ENCODE results near the gene NPLOC4. TPM values are rescaled to one million over a fixed set of nuclear protein-coding genes. Genes with fewer than 3 reads are reported as not detected.

NPLOC4 gene
- total RNA-seq, 4 donors from 2014 or later = 45.8 to 98.5 (median 58.1) TPM

GRCh38 chr17:81553018-81553615 lies 83.8 kb downstream of the NPLOC4 start:
- WGBS, 2 donors = 5 to 7% methylated on average over 11 to 18 of the region's 19 CpGs
- intact Hi-C loops (cut with DNase I) = no loop called here
- no peaks in the 10 kb centered on the region for H3K27me3 ChIP-seq
- H3K27ac ChIP-seq = peak overlapping the region in 2 of 3 donors; percentile 44 to 82
- DNase-seq = peak; percentile 81 to 89
- H3K4me1 ChIP-seq = peaks cover 14 to 40% of the 10 kb centered on the region in 2 donors
- peak overlapping the region; percentile 38 to 97 (median 72) for H3K4me3 ChIP-seq (replicated peaks in 1 of 3)
- peaks cover 2 to 4% of the 10 kb centered on the region in 2 donors for H3K36me3 ChIP-seq
- TF ChIP-seq, protein P1, sequence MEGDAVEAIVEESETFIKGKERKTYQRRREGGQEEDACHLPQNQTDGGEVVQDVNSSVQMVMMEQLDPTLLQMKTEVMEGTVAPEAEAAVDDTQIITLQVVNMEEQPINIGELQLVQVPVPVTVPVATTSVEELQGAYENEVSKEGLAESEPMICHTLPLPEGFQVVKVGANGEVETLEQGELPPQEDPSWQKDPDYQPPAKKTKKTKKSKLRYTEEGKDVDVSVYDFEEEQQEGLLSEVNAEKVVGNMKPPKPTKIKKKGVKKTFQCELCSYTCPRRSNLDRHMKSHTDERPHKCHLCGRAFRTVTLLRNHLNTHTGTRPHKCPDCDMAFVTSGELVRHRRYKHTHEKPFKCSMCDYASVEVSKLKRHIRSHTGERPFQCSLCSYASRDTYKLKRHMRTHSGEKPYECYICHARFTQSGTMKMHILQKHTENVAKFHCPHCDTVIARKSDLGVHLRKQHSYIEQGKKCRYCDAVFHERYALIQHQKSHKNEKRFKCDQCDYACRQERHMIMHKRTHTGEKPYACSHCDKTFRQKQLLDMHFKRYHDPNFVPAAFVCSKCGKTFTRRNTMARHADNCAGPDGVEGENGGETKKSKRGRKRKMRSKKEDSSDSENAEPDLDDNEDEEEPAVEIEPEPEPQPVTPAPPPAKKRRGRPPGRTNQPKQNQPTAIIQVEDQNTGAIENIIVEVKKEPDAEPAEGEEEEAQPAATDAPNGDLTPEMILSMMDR (IDR thresholded peaks at IDR 0.05) = peak in 2 of 6 experiments; percentile 1 to 14
- TF ChIP-seq POLR2A (IDR thresholded peaks at IDR 0.05) = peak in 1 of 2 donors; percentile 33
- no peaks in the 10 kb centered on the region for H3K9me3 ChIP-seq

- TF ChIP-seq, protein P1 (IDR thresholded peaks at IDR 0.05) = no peak
- TF ChIP-seq POLR2A (IDR thresholded peaks at IDR 0.05) = peak in 1 of 2 donors; percentile 83
- no peaks in the 10 kb centered on the region for H3K27me3 ChIP-seq
- H3K27ac ChIP-seq = peak within 1 kb of the TSS; percentile 42 to 82 (median 44)
- H3K4me1 ChIP-seq = peaks cover 14 to 40% of the 10 kb centered on the region in 2 donors
- 0% methylated on average over 10 of the region's 85 CpGs; no CpG with 5 or more reads in 1 of the 2 donors for WGBS, 2 donors
- intact Hi-C loops (cut with DNase I) = no loop called here
- H3K4me3 ChIP-seq (replicated peaks in 1 of 3) = peak within 1 kb of the TSS; percentile 38 to 97 (median 72)
- H3K36me3 ChIP-seq = peaks cover 7 to 9% of the 10 kb centered on the region in 2 donors
- no peaks in the 10 kb centered on the region for H3K9me3 ChIP-seq
- peak; percentile 75 to 76 for DNase-seq
These were observed 84.5 kb downstream of the NPLOC4 start, which contains the start of gene FAAP100 for GRCh38 chr17:81552244-81553017. FAAP100 (minus strand) TSS chr17:81552353; CDS start chr17:81552330, 23 bp downstream.

DNA sequence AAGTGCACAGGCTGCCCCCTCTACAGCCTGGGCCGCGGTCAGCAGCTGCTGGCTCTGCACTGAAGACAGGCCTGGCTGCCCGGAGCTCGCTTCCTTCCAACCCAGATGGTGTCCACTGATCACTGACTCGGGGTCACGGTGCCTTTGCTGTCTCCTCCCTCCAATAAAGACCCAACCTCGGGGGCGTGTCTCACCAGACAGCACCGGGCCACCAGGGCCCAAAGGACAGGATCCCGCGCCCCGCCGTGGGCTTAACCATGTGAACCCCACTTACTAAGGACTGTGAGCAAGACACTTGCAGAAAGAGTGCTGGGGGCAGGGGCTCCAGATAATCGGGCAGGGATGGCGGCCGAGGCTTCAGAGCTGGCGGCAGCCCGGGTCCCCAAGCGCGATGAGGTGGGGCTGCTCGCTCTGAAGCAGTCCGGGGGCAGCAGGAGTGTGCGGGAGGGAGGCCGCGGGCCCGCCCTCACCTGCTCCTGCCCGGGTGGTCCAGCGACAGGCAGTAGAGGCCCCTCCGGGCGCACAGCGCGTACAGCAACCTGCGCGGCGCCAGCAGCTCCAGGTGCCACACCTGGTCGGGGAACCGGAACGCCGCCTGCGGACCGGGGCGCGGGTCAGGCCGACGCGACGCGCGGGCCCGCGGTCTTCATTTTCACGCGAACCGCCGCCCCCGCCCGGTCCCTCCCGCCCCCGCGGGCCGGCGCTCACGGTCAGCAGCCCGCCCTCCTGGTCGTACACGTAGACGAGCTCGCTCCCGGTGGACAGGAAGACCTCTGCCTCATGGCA lies 85.3 kb downstream of the NPLOC4 start:
- intact Hi-C loops (cut with DNase I) = no loop called here
- TF ChIP-seq, protein P1 (IDR thresholded peaks at IDR 0.05) = no peak
- TF ChIP-seq POLR2A (IDR thresholded peaks at IDR 0.05) = no peak
- H3K27ac ChIP-seq = peak overlapping the region; percentile 31 to 82 (median 42)
- peaks cover 14 to 34% of the 10 kb centered on the region in 2 donors for H3K4me1 ChIP-seq
- H3K27me3 ChIP-seq = no peaks in the 10 kb centered on the region
- WGBS, 2 donors = 3 to 13% methylated on average over 8 to 16 of the region's 69 CpGs
- DNase-seq = peak; percentile 45 to 52
- peaks cover 7 to 15% of the 10 kb centered on the region in 2 donors for H3K36me3 ChIP-seq
- peak overlapping the region; percentile 38 to 97 (median 72) for H3K4me3 ChIP-seq (replicated peaks in 1 of 3)
- no peaks in the 10 kb centered on the region for H3K9me3 ChIP-seq

DNA sequence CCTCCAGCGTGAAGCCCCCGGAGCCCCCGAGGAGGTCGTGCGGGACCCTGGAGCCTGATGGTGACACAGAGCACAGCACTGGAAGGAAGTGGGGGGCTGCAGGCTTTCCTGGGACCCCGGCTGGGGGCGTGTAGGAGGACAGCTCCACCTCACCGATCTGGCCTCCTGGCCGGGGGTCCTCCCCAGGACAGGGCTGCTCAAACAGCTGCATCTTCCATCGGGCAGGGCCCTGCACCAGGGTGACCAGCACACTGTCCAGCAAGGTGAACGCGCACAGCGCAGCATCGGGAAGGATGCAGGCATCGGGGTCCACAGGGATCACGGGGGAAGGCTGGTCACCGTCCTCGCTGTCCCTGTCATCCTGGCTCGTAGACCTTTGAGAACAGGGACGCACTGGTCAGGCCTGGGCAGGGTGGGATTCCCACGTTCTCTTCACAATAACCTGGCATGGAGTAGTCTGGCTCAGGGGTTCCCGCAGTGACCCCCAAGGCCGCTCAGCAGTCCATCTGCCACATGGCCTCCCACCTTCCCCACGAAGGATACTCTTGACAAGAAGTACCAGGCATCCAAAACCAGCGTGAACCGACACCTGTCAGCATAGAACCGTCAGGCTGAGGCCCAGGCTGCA lies 86.0 kb downstream of the NPLOC4 start:
- Histone ChIP-seq H3K9me3 (no peaks in the 10 kb centered on the region), H3K4me3 (replicated peaks in 1 of 3) (peak overlapping the region in 1 of 3 donors; percentile 97), H3K27ac (no peak overlapping the region), H3K27me3 (no peaks in the 10 kb centered on the region), H3K4me1 (peaks cover 14 to 27% of the 10 kb centered on the region in 2 donors), H3K36me3 (peaks cover 11 to 12% of the 10 kb centered on the region in 2 donors)
- WGBS, 2 donors = 74 to 80% methylated on average over 21 to 23 of the region's 27 CpGs
- no peak for DNase-seq
- intact Hi-C loops (cut with DNase I) = no loop called here
- no peak for TF ChIP-seq POLR2A (IDR thresholded peaks at IDR 0.05)

DNA sequence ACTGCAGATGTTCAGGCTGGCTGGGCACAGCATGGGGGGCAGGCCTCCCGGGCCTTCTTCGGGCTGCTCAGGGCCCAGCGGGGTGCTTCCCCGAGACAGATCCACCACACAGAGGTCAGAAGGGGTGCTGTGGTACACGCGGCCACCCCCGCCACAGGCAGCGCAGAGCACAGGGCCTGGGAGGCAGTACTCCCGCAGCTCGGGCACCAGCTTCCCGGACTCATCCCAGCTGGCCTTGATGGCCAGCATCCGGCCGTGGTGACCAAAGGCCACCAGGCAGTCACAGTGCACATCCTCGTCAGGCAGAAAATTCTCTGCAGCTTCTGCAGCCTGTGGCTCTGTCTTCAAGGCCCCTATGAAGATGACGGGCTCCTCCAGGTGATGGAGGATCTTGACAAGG lies 86.6 kb downstream of the NPLOC4 start:
- intact Hi-C loops (cut with DNase I) = no loop called here
- Histone ChIP-seq H3K4me3 (replicated peaks in 1 of 3) (no peak overlapping the region), H3K27me3 (no peaks in the 10 kb centered on the region), H3K9me3 (no peaks in the 10 kb centered on the region), H3K27ac (no peak overlapping the region), H3K4me1 (peaks cover 14 to 21% of the 10 kb centered on the region in 2 donors), H3K36me3 (peaks cover 13 to 15% of the 10 kb centered on the region in 2 donors)
- 100% methylated on average over 2 of the region's 15 CpGs; no CpG with 5 or more reads in 1 of the 2 donors for WGBS, 2 donors
- DNase-seq = no peak
- no peak for TF ChIP-seq POLR2A (IDR thresholded peaks at IDR 0.05)
- TF ChIP-seq, protein P1 (IDR thresholded peaks at IDR 0.05) = no peak

All from thyroid gland (tissue), 4 donors.